ENCODE measurements around the gene DUSP8.

Gene DUSP8

GRCh38 chr11:1566381-1567051, 5.6 kb downstream of the DUSP8 start:
- ChIA-PET POLR2A (no interaction called here), CTCF (interaction anchor here (1.4 to 5.7 kb wide), 4 partner anchors 8 to 29 kb away, joined by 3 to 52 read pairs (median 24); no protein-coding TSS in a partner anchor)

GRCh38 chr11:1565904-1566247, 6.2 kb downstream of the DUSP8 start:
- ChIA-PET CTCF (interaction anchor here (1.4 to 5.7 kb wide), 5 partner anchors 8 to 30 kb away, joined by 3 to 52 read pairs (median 5); no protein-coding TSS in a partner anchor), POLR2A (no interaction called here)
- no peak overlapping the region for H3K4me3 ChIP-seq (ENCODE audit: low read depth, low read length)
- TF ChIP-seq CTCF (IDR thresholded peaks at IDR 0.05; ENCODE audit: insufficient read depth, low read length, missing control alignments) = no peak
- no peak for DNase-seq (ENCODE audit: low read depth, low spot score)

More at GRCh38 chr11:1566381-1567051, 5.6 kb downstream of the DUSP8 start:
- no peak for DNase-seq (ENCODE audit: low read depth, low spot score)
- no peak overlapping the region for H3K4me3 ChIP-seq (ENCODE audit: low read depth, low read length)
- TF ChIP-seq CTCF (IDR thresholded peaks at IDR 0.05; ENCODE audit: insufficient read depth, low read length, missing control alignments) = no peak

GRCh38 chr11:1565173-1565903, 6.7 kb downstream of the DUSP8 start:
- CTCF ChIA-PET = interaction anchor here (1.2 to 5.7 kb wide), 8 partner anchors 9 to 363 kb away, joined by 3 to 52 read pairs (median 4); no protein-coding TSS in a partner anchor
- DNase-seq (ENCODE audit: low read depth, low spot score) = no peak

GRCh38 chr11:1564535-1565172, 7.4 kb downstream of the DUSP8 start:
- ChIA-PET CTCF (interaction anchor here (0.6 to 5.7 kb wide), 10 partner anchors 9 to 362 kb away, joined by 3 to 52 read pairs (median 4); no protein-coding TSS in a partner anchor), POLR2A (interaction anchor here (1.3 kb wide), 1 partner anchor 9 kb away, joined by 3 read pairs; no protein-coding TSS in a partner anchor)
- H3K4me3 ChIP-seq (ENCODE audit: low read depth, low read length) = no peak overlapping the region
- DNase-seq (ENCODE audit: low read depth, low spot score) = peak; percentile 31
- TF ChIP-seq CTCF (IDR thresholded peaks at IDR 0.05; ENCODE audit: insufficient read depth, low read length, missing control alignments) = no peak

More at GRCh38 chr11:1565173-1565903, 6.7 kb downstream of the DUSP8 start:
- POLR2A ChIA-PET = interaction anchor here (1.3 kb wide), 1 partner anchor 8 kb away, joined by 3 read pairs; no protein-coding TSS in a partner anchor
- no peak for TF ChIP-seq CTCF (IDR thresholded peaks at IDR 0.05; ENCODE audit: insufficient read depth, low read length, missing control alignments)
- no peak overlapping the region for H3K4me3 ChIP-seq (ENCODE audit: low read depth, low read length)

GRCh38 chr11:1563697-1564534, 8.2 kb downstream of the DUSP8 start:
- TF ChIP-seq CTCF (IDR thresholded peaks at IDR 0.05; ENCODE audit: insufficient read depth, low read length, missing control alignments) = no peak
- DNase-seq (ENCODE audit: low read depth, low spot score) = no peak
- ChIA-PET CTCF (interaction anchor here (0.6 to 5.7 kb wide), 9 partner anchors 10 to 362 kb away, joined by 3 to 52 read pairs (median 4); no protein-coding TSS in a partner anchor), POLR2A (interaction anchor here (0.6 to 1.3 kb wide), 2 partner anchors 10 to 175 kb away, joined by 3 read pairs; no protein-coding TSS in a partner anchor)
- H3K4me3 ChIP-seq (ENCODE audit: low read depth, low read length) = no peak overlapping the region

All from AG04449 (cell line).